HG03378 (cell line): ENCODE results near the gene CRIM1.
A peak's percentile ranks its signal among the peaks of the same experiment; 100 is the strongest.
"Not testable (repeated sequence)": the region's sequence is repeated elsewhere in the genome, so short reads cannot be mapped to it uniquely, and the experiment has no call there.

Experiments used
- ATAC-seq: cut with Tn5 transposase; IDR thresholded peaks from one replicate; pipeline ENCODE4 v1.9.1; 2021; ENCODE audit warnings: mild to moderate bottlenecking, moderate library complexity; ENCODE audit not compliant: unreplicated experiment

The CRIM1 gene

DNA sequence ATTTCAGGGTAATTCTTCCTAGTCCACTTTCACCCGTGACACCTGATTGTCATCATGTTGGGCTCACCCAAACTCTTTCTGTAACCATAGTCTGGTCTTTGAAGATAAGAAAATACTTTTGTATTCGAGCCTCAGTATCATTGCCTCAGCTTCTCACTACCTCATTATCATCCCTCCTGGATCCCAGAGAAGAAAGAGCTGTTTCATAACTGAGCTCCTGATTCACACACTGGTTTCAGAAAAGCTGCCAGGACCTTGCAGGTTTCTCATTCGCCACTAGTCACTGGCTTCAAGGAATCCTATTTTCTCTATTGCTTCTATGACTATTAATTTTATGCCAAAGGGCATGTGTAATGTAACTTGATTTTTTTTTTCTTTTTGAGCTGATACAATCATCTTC, 2.9 kb upstream of the CRIM1 start:
- ATAC-seq, result no peak

DNA sequence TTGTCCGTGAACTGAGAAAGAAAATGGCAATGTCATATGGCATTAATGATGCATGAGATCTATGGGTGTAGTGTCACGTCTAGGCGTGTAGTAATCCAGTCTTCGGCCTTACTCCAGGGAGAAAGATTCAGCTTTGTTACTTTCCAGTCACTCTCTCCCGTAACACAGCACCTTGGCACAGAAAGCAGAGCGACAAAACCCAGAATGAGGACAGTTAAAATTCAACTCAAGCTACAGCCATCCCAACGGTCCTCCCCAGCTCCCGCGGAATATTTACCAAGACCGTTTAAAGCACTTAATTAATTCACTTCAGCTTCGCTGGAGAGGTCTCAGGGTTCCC, 797 bp upstream of the CRIM1 start:
- no peak for ATAC-seq

DNA sequence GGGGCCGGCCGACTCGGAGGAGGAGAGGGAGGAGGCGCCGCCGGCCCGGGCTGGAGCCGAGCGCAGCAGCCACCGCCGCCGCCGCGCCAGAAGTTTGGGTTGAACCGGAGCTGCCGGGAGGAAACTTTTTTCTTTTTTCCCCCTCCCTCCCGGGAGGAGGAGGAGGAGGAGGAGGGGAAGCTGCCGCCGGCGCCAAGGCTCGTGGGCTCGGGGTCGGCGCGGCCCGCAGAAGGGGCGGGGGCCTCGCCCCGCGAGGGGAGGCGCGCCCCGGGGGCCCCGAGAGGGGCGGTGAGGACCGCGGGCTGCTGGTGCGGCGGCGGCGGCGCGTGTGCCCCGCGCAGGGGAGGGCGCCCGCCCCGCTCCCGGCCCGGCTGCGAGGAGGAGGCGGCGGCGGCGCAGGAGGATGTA, 316 bp downstream of the CRIM1 start:
- no peak for ATAC-seq

DNA sequence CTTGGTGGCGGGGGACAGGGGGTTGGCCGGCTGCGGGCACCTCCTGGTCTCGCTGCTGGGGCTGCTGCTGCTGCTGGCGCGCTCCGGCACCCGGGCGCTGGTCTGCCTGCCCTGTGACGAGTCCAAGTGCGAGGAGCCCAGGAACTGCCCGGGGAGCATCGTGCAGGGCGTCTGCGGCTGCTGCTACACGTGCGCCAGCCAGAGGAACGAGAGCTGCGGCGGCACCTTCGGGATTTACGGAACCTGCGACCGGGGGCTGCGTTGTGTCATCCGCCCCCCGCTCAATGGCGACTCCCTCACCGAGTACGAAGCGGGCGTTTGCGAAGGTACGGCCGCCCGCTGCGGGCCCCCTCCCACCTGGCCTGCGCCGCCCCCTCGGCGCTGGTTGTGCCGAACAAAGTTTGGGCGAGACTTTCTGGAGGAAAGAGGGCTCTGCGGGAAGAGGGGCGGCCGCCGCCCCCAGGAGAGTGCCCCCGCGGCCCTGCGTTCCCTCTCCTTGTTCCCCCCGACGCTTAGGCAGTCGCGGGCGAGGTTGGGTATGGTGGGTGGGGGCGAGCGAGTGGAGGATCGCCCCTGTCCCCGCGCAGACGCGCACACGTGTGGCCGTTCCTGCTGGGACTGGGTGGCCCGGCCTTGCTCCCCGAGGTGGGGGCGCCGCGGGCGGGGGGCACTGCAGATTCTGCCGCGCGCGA, 866 bp downstream of the CRIM1 start:
- no peak for ATAC-seq

DNA sequence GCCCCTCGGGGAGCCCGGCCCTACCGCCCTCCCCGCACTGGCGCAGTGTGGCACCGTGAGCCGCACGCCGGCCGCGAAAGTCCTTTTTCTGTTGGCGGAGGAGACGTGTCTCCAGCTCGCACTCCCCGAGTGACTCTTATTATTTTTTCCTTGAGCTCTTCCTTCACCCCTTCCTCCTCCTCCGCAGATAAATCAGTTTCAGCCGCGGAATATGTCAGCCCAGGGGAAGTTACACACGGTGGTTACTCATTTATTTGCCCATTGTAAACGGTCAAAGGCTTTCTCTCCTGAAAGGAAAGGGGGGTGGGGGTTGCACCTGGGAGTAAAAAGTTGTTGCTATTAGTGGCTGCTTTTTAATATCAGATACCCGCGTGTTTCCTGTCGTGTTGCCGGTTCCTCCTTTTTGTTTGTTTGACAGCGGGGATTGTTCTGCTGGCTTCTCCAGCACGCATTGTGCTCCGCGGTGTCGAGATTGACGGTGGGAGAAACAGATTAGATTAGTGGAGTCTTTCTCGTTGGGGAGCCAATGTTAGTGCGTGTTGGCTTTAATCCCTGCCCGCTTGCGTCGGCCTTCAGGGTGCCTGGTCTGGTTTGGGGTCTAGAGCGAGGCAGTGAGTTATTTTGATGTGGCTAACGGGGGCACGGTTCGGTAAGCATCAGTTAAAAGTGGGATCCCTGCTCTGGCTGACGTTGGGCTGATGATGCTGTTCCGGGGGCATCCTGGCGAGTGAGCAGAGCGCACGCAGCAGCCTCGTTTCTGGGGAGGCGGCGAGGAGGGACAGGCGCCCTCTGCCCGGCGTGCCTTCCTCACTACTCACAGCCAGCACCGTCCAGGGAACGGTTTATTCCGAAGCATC, 1.6 kb downstream of the CRIM1 start:
- ATAC-seq, result peak; percentile 34

DNA sequence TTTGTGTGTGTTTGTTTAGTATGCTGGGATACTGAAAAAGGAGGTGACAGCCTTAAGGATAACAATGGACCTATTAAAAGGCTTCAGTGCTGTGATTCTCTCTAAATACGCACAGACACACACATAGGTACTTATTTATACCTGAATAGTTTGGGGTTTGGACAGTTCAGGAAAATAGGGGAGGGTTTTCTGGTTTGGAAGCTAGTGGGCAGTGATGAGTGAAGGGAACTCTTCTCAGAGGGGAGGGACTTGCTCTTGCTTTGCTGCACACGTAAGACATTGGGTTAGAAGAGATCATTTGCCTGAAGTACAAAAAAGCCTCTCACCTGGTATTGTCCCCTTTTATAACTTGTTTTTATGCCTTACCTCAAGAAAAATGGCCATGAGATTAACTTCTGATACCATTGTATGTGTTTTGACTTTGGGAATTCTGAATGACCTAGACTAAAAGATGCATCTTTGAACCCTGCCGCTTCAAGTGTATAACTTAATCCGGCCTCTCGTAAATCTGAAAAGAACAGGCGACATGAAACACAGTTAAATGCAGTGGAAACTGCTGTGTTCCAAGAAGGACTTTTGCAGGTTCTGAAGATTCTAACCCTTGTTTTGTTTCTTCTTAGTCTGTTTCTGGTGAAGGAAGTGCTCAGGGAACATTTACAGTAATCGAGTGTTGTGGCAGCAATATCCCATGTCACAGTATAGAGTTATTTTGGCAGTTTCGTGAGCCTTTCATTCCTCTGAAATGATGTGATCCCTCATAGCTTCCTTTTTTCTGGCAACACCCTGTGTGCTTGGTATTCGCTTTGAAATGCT, 2.5 kb downstream of the CRIM1 start:
- ATAC-seq, result peak; percentile 36

DNA sequence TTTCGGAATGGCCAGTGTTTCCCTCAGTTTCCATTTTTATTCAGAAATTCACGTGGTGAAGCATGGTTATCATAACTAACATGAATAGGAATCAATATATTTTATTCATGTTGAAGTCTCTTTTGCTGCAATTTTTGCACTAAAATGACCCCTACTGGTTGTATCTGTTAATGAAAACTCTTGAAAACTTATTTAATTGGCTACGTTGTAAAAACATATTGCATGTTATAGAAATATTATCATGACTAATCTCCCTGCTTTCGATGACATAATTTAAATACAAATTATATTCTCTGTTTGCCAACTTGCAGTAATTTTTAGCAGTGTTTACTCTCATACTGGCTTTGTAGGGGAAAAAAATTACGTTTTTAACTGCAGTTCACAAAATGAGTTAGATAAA, 3.5 kb downstream of the CRIM1 start:
- ATAC-seq, result no peak

DNA sequence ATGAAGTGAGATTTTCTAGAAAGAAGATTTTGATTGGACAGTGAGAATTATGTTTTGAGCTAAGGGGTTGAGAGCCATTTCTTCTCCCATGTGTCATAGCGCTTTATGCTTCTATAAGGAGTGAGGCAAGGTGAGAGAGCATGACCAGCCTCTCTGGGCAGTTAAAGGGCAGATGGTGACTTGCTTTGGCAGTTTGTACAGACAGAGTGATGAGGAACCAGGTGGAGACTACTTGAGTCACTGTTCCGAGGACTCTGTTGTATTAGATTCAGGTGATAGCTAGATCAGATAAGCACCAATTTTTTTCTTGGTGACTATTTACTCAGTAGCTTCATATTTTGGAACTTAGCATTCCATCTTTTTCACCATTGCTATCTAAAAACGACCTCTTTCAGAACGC, 4.5 kb downstream of the CRIM1 start:
- no peak for ATAC-seq

DNA sequence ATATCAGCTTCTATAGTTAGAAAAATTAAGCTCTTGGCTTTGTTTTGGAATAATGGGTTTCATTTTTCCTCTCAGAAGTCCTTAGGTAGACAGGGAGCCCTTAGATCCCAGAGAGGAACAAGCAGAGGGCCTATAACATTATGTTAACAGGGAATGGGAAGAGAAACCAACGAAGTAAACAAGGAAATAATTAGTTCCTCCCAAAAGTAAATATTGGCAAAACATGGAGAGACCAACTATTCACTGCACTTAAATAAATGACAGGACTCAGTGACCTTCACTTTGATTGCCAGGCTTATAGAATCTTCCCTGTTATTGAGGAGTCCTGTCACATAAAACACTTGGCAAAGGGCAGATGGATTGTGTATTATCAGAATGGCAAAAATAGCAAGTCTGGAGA, 5.3 kb downstream of the CRIM1 start:
- no peak for ATAC-seq

DNA sequence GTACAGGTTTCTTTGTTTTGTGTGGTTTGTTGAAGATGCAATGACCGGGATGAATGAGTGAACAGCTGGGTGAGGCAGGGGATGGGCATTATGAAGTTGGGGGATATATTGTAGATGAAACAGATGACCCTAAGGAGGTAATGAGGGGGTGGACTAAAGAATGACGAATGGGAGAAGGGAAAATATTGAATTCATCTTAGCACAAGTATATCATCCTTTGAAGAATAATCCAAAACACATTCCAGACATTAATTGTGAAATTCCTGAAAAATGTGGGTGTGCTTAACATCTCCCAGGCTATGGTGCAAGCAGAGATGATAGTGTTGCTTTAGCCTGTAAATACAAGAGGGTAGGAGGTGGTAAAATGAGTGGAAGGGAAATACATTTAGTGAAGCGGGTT, 5.8 kb downstream of the CRIM1 start:
- no peak for ATAC-seq

DNA sequence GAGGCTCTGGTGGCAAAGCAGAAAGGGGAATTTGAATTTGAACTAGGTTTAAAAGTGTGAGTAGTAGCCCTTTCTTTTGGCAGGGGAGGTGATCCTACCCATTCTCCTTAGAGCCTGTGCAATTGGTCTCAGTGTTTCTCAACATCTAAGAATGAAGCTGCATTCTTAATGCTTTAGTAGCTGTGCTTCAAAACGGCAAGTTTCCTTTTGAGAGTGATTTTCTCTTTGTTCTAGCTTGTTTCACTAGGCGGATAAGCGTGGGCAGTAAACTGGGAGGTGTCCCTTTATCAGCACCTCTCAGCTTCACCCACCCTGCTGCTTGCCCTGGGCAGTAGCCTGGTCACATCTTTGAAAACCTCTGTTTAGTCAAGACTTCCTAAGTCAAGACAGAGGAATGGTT, 6.7 kb downstream of the CRIM1 start:
- no peak for ATAC-seq

DNA sequence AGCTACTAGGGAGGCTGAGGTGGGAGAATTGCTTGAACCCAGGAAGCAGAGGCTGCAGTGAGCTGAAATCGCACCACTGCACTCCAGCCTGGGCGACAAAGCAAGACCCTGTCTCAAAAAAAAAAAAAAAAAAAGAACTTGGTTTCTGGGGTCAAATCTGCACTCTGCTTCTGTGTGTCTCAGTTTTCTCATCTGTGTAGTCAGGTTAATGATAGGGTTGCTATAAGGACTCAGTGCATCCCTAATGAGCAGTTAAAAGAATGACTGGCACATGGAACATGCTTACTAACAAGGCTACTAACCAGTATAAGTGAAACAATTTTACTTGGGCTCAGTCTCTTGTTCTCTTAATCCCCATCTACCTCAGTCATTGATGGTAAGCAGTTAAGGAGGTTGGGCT, 7.5 kb downstream of the CRIM1 start:
- not testable (repeated sequence) for ATAC-seq

DNA sequence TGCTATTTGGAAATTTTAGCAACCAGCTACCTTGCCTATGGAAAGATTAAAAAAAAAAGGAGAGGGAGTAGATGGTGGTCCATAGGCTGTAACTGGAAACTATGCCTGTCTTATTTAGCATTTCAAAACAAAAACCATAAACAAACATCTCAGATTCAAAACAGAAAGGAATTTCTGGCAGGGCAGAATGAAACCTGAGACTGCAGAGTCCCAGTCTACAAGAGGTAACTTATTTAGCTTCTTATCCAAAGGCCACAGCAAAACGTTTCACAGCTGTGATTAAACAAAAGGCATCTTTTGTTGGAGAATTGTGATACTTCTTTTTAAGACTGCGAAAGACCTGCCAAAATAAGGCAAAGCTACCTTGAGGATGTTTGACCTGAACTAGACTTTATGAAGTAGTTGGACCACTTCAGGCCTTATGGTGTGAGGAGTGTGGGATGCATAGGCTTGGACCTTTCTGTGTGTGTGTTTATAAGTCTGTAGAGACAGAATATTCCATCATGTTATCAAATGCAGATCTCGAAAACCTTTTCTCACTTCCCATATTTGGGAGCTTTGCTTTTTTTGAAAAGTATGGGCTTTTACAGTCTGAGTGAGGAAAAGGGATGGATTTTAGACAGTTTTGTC, 11.0 kb downstream of the CRIM1 start:
- ATAC-seq, result no peak

DNA sequence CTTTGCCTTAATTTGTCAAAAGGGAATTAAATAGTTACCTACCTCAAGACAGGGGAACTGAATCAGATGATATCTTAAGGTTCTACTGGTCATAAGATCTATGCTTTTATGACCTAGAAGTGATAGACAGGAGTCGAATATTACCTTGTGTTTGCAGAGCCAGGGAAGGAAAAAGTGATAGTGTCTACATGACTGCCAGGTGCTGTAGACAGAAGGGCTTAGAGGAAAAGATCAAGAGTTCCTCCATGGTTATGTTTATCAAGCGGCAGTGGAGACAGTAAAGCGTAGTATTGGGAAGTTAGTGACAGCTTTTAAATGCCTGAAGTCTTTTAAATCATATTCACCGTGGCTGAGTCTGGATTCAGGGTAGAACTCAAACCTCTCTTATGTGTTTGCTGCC, 11.9 kb downstream of the CRIM1 start:
- ATAC-seq, result no peak

DNA sequence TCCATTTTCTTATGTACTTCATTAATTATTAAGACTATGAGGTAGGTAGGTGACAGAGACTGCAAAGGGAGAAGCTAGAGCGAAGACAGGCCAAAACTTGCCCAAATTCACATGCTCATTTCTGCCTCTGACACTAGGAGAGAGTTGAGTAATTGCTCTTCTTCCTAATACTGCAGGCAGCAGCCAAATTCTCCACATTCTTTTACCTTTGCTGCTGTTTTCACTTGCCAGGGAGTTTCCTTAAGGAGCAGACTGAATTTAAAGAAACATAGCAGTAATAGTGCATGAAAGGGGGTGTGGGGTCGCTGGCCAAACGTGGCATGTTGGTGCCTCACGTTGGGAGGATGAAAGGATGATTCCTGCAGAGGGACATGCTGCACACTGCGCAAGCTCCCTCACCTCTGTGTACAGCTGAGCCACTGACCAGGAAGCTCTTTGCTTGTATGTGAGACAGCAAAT, 12.3 kb downstream of the CRIM1 start:
- ATAC-seq, result peak; percentile 57

DNA sequence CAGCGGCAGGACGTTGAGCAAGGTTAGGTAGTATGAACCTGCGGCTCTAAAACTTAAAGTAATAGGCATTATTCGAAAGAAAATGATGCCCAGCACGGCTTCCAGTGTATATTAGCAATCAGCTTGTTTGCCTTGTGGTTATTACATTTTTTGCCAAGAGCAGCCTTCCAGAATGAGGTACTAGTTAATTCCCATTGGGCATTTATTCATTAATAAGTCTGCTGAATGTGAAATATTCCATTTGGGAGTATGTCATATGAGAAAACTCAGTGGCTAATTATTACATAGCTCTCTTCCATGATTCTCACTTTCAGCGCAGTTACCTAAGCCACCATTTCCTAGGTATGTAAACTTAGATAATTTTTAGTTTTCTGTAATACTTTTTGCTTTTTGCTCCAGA, 12.9 kb downstream of the CRIM1 start:
- ATAC-seq, result no peak

DNA sequence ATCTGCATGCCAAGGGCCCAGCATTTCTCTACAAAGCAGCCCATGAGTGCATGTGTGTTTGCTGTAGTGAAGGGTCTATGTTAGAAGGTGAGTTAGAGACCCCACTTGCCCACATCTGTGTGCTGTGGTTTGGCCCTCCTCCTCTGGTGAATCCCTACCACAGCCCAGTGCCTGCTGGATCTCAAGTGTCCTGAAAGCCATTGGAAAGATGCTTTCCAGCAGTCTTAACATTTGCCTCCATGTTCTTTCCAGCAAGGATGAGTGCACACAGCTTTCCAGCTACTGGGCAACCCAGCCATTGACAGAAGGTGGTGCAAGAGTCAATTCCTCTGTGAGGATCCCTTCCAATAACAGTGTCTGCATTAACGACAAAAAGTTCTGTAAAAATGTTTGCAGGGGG, 13.6 kb downstream of the CRIM1 start:
- no peak for ATAC-seq

DNA sequence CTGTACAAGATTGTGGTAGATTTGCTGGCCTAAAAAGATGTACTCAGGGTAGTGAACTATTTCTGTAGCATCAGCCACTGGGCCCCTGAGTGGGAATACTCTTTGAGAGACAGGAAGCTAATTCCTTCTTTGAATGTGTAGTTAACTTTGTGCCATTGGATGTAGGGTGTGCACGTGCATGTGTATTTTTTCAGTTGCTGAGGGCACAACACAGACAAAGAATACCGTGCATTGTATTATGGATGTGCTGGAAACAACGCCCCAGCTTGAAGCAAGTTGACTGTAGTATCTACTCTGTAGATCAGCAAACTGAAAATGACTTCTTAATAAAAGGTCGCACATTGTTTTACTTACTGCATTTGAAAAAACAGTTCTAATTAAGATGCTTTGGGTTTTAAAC, 14.1 kb downstream of the CRIM1 start:
- ATAC-seq, result no peak

DNA sequence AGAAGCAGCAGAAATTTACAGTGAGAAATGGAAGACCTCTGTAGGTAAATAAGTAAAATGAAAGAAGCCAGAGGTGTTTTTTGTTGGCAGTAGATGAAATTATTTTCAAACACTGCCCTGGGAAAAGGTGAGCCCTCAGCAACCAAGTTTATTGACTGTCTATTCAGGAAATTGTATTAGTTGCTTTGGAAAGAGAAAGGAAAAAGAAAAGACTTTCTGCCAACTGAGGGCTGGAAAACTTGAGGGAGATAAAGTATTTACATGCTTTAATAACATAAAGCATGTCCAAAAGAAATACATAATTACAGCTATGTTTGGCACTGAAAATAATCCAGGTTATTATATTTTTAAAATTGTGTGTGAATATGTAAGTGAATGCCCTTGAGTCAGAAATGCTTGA, 14.7 kb downstream of the CRIM1 start:
- no peak for ATAC-seq

DNA sequence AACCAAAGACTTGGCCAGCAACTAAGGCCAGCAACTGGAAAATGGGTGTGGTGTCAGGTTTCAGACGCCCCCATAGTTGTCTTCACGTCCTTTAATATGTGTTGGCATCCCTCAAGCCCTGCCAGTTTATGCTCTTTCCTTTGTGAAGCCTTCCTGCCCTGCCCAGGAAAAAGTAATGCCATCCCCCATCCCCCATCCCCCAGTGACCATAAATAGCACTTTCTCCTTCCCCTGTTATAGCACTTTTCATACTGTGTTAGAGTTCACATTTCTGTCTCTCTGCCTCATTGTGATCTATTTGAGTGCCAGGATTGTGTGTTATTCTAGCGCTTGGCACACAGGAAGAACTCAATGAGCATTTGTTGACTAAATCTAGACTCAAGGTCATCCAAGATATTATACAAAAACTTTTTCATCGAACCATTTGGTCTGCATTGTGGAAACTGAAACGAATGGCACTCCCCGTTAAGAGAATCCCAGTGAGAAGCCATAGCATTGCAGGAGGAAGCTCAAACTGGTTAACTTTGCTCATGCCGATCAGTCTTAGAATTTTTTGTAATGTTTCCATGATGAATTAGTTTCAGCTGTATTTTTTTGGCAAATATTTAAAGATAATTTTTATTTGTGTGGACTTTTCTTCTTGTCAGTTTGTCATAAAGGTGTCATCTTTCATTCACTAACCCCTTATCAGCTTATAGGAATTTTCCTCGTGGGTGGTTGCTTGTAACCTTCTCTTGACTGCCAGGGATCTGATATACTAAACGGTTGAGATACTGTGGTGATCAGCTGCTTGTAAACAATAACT, 15.7 kb downstream of the CRIM1 start:
- no peak for ATAC-seq
